ENCODE results near the gene SOBP. TPM values are rescaled to one million over a fixed set of nuclear protein-coding genes. Genes with fewer than 3 reads are reported as not detected.

Gene SOBP
- total RNA-seq, 1 experiment from 2014 or later: 1.7 TPM

DNA sequence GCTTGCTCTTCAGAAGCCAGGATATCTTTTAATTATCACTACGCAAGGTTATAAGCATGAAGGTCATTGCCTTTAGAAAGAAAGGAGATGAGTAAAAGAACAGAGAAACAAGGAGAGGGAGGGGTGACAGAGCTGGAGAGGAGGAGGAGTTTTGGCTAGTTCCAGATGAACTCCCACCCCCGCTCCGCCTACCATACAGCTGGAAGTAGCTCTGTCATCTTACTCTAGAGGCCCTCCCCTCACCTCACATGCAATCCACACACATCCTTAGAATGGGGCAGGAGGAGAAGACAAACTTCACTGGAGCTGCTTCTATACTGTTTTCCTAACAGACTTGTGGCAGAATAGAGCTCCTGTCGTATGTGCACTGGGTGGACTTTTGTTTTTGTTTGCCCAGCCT is 189.5 kb downstream of the SOBP start:
- peaks cover 7% of the 10 kb centered on the region for H3K36me3 Mint-ChIP-seq (ENCODE audit: insufficient read depth, unreplicated experiment)
- TF ChIP-seq, protein P1, sequence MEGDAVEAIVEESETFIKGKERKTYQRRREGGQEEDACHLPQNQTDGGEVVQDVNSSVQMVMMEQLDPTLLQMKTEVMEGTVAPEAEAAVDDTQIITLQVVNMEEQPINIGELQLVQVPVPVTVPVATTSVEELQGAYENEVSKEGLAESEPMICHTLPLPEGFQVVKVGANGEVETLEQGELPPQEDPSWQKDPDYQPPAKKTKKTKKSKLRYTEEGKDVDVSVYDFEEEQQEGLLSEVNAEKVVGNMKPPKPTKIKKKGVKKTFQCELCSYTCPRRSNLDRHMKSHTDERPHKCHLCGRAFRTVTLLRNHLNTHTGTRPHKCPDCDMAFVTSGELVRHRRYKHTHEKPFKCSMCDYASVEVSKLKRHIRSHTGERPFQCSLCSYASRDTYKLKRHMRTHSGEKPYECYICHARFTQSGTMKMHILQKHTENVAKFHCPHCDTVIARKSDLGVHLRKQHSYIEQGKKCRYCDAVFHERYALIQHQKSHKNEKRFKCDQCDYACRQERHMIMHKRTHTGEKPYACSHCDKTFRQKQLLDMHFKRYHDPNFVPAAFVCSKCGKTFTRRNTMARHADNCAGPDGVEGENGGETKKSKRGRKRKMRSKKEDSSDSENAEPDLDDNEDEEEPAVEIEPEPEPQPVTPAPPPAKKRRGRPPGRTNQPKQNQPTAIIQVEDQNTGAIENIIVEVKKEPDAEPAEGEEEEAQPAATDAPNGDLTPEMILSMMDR (IDR thresholded peaks at IDR 0.05; ENCODE audit: unreplicated experiment): no peak
- no peak overlapping the region for H3K4me3 Mint-ChIP-seq (ENCODE audit: low read depth, unreplicated experiment)
- CTCF ChIA-PET: interaction anchor here (0.6 kb wide), 1 partner anchor 229 kb away, joined by 3 read pairs; no protein-coding TSS in a partner anchor
- no peaks in the 10 kb centered on the region for H3K9me3 Mint-ChIP-seq (ENCODE audit: low read depth, unreplicated experiment)
- no peak for DNase-seq
- peaks cover 34% of the 10 kb centered on the region for H3K27me3 Mint-ChIP-seq (ENCODE audit: unreplicated experiment)
- H3K27ac Mint-ChIP-seq (ENCODE audit: unreplicated experiment): no peak overlapping the region
- BruUV-seq (replicated peaks): no TSS peak
- peaks cover 8% of the 10 kb centered on the region for H3K4me1 Mint-ChIP-seq (ENCODE audit: low read depth, unreplicated experiment)
- intact Hi-C loops (cut with micrococcal nuclease; ENCODE audit: unreplicated experiment): loop anchor here (5.0 kb wide), 1 partner anchor 188 kb away; no protein-coding TSS in a partner anchor

DNA sequence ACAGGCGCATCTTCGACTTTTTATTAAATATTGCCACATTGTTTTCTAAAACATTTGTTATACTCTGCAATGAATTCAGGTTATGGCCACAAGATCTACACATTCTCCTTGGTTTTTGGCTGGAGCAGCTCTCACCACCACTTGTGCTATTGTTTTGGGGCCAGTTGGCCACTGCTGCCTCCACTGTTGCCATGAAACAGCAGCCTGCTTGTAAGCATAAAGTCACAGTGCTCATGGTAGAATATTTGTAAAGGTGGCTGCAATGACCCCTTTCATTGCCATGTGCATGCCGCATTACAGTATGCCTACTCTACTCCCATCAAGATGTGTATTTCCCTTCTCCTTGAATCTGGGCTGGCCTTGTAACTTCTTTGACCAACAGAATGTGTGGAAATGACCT is 192.8 kb downstream of the SOBP start:
- H3K4me1 Mint-ChIP-seq (ENCODE audit: low read depth, unreplicated experiment): no peaks in the 10 kb centered on the region
- no peak for DNase-seq
- TF ChIP-seq, protein P1 (IDR thresholded peaks at IDR 0.05; ENCODE audit: unreplicated experiment): no peak
- intact Hi-C loops (cut with micrococcal nuclease; ENCODE audit: unreplicated experiment): no loop called here
- BruUV-seq (replicated peaks): no TSS peak
- no peaks in the 10 kb centered on the region for H3K9me3 Mint-ChIP-seq (ENCODE audit: low read depth, unreplicated experiment)
- H3K36me3 Mint-ChIP-seq (ENCODE audit: insufficient read depth, unreplicated experiment): no peaks in the 10 kb centered on the region
- CTCF ChIA-PET: no interaction called here
- H3K27me3 Mint-ChIP-seq (ENCODE audit: unreplicated experiment): peaks cover 34% of the 10 kb centered on the region
- H3K27ac Mint-ChIP-seq (ENCODE audit: unreplicated experiment): no peak overlapping the region
- no peak overlapping the region for H3K4me3 Mint-ChIP-seq (ENCODE audit: low read depth, unreplicated experiment)

DNA sequence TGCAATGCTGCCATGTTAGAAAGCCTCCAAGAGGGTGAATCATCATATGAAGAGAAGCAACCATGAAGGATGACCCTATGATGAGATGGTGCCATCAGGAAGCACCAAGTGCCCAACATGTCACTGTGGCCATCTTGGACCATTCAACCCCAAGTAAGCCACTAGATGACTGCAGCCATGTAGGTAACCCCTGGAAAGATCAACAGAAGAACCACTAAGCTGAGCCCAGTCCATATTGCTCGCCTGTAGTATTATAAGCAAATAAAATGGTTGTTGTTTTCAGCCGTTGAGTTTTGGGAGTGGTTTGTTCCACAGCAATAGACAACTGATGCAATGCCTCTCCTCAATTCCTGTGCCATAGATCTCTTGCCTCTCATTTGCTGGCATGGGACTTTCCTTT is 193.3 kb downstream of the SOBP start:
- H3K9me3 Mint-ChIP-seq (ENCODE audit: low read depth, unreplicated experiment): no peaks in the 10 kb centered on the region
- DNase-seq: no peak
- H3K4me3 Mint-ChIP-seq (ENCODE audit: low read depth, unreplicated experiment): no peak overlapping the region
- TF ChIP-seq, protein P1 (IDR thresholded peaks at IDR 0.05; ENCODE audit: unreplicated experiment): no peak
- no peaks in the 10 kb centered on the region for H3K4me1 Mint-ChIP-seq (ENCODE audit: low read depth, unreplicated experiment)
- peaks cover 34% of the 10 kb centered on the region for H3K27me3 Mint-ChIP-seq (ENCODE audit: unreplicated experiment)
- H3K27ac Mint-ChIP-seq (ENCODE audit: unreplicated experiment): no peak overlapping the region
- BruUV-seq (replicated peaks): no TSS peak
- CTCF ChIA-PET: no interaction called here
- intact Hi-C loops (cut with micrococcal nuclease; ENCODE audit: unreplicated experiment): no loop called here
- no peaks in the 10 kb centered on the region for H3K36me3 Mint-ChIP-seq (ENCODE audit: insufficient read depth, unreplicated experiment)

DNA sequence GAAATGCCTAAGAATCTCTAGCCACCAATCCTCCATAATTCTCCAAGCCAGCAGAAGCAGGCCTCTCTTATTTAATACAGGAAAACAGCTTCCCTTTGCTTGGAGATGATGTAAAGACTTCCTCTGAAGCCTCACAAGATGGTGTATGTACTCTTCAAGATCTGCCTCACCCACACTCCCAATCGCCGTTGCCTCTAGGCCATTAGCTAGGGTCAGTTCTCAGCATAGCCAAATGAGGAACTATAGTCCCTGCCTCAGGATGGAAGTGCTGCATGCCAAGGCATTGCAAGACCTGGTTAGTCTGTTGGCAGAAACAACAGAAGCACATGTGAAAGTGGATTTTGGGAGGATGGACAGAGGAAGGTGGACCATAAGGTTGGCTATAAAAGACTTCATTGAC is 195.1 kb downstream of the SOBP start:
- Mint-ChIP-seq H3K9me3 (ENCODE audit: low read depth, unreplicated experiment) (no peaks in the 10 kb centered on the region), H3K27me3 (ENCODE audit: unreplicated experiment) (peaks cover 17% of the 10 kb centered on the region), H3K27ac (ENCODE audit: unreplicated experiment) (no peak overlapping the region), H3K36me3 (ENCODE audit: insufficient read depth, unreplicated experiment) (no peaks in the 10 kb centered on the region), H3K4me3 (ENCODE audit: low read depth, unreplicated experiment) (no peak overlapping the region), H3K4me1 (ENCODE audit: low read depth, unreplicated experiment) (no peaks in the 10 kb centered on the region)
- intact Hi-C loops (cut with micrococcal nuclease; ENCODE audit: unreplicated experiment): no loop called here
- CTCF ChIA-PET: no interaction called here
- no TSS peak for BruUV-seq (replicated peaks)
- TF ChIP-seq, protein P1 (IDR thresholded peaks at IDR 0.05; ENCODE audit: unreplicated experiment): no peak
- no peak for DNase-seq

Data from Calu3 (cell line).